Stimulated activated CD8-positive, alpha-beta memory T cell treated with anti-CD3 and anti-CD28 coated beads, Interleukin-2, amount 100 ng/mL, for 48 hours (primary cell): ENCODE data around the gene POU2F1.
"Not testable (repeated sequence)": the region's sequence is repeated elsewhere in the genome, so short reads cannot be mapped to it uniquely, and the experiment has no call there.

Source experiments
- DNase-seq, 2 donors: peaks; one replicate each; pipeline ENCODE4 v3.0.0-alpha.2; 2020; ENCODE audit warnings: low read depth in 2 of 2

Gene POU2F1

DNA sequence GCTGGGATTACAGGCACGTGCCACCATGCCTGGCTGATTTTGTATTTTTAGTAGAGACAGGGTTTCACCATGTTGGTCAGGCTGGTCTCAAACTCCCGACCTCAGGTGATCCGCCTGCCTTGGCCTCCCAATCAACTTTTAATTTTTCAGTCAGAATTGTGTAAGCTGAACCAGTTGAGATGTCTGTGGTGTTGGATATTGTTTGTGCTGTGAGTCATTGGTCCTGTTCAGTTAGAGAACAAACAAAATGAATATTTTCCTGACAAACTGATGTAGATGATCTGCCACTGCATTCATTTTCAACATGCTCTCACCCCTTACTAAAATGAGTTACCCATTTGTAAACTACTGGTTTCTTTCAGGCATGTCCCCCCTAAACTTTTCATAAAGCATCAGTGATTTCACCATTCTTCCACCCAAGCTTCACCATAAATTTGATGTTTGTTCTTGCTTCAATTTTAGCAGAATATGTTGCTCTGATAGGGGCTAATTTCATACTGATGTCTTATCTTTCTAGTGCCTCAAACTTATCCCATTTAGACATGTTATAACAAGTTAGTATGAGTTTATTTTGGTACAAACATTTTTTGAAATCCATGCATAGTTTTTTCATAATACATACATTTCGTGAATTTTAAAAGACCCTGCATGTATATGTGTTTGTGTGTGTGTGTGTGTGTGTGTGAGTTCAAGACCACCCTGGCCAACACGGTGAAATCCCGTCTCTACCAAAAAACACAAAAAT is 15.2 kb upstream of the POU2F1 start:
- not testable (repeated sequence) for DNase-seq

DNA sequence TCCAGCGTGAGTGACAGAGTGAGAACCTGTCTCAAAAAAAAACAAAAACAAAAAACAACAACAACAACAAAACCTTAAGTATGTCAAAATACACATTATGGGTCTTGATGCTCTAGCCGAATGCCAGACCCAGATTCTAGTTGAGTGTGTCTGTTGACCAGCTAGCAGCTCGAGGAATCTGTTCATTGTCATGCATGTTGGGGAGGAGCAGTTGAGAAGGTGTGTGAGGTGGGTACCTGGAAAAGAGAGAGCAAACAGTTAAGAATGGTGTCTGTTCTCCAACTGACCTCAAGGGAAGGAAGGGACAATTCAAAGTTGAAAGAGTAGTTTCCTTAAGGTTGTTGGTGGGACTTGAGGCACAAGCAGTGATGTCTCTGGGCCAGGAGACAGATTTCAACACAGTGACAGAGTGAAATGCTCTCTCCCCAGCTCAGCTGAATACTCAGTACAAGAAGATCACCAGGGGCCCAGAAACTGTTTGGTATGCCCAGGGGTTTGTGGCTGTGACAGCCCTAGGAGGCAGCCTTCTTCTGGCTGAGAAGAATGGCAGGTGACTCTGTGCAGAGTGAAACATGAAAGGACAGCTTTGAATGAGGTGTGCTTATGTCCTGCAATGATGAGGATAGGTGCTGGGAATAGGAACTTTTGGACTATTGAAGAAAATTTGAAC is 14.4 kb upstream of the POU2F1 start:
- DNase-seq = no peak

DNA sequence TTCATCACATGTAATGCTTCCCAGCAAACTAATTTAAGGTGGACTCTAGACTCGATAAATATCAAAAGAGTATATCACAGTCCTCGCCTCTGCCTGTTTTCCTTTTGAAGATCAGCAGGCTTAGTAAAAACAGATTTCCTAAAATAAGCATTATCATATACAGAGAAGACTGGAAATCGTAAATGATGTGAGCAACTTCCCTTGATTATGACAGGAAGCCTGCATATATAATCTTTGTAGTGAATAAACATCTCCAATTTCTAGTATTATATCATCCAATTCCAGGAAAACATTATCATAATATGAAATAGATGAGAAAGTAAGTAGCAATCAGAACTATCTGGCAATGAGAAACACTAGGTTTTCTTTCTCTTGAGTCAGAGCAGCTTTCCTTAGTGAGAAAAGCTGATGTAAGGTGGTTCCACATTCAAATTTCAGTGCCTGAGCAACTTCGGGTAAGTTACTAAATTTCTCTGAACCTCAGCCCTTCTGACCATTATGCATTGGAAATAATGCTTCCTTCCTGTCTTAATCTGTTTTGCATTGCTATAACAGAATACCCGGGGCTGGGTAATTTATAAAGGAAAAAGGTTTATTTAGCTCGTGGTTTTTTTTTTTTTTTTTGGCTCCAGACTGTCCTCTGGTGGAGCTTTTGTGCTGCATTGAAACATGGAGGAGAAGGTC is 12.6 kb upstream of the POU2F1 start:
- DNase-seq = no peak

DNA sequence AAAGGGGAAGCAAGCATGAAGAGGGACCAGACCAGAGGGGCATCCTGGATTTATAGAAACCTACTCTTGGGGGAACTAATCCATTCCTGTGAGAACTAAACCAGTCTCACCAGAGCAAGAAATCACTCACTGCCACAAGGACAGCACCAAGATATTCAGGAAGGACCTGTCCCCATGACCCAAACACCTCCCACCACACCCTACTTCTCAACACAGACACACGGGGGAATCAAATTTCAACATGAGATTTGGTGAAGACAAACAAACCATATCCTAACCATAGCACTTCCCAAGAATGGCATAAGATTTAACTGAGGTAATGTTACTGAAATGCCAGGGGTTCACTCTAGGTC is 12.1 kb upstream of the POU2F1 start:
- DNase-seq = no peak

- DNase-seq = no peak
Measured at GRCh38 chr1:167209044-167209443, 11.6 kb upstream of the POU2F1 start.

DNA sequence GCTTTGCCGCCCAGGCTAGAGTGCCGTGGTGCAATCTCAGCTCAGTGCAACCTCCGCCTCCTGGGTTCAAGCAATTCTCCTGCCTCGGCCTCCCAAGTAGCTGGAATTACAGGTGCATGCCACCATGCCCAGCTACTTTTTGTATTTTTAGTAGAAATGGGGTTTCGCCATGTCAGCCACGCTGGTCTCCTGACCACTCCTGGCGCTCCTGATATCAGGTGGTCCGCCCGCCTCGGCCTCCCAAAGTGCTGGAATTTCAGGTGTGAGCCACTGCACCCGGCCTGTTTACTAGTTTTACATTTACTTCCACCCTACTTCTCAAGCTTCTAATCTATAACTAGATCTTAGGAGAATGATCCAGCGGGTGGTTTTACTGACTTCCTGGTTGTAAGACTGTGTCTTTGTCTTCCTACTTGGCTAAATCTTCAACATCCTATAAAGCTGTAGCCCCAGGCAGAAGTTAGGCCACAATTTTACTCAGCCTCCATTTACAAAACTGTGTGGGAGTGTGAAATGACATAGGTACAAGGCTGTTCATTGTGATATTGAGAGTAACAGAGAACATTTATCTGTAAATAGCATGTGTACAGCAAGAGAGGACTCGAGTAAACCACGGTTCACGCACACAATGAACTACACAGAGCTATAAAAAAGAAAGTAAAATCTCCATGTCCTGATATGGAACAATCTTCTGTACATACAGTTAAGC is 9.6 kb upstream of the POU2F1 start:
- DNase-seq = no peak

GRCh38 chr1:167212025-167212424 is 8.7 kb upstream of the POU2F1 start:
- no peak for DNase-seq

DNA sequence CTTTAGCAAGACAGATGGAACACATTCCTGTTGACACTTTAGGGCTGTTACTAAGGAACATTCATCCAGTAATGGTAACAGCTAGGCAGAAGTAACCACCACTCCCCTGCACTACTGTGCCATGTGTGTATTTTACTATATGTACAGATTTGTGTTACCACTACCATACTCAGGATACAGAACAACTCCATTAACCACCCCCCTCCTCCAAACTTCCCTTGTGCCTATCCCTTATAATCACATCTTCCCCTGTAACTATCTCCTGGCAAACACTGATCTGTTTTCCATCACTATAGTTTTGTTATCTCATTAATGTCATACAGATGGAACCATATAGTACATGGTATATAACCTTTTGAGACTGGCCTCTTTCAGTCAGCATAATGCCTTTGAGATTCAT is 3.9 kb upstream of the POU2F1 start:
- no peak for DNase-seq

DNA sequence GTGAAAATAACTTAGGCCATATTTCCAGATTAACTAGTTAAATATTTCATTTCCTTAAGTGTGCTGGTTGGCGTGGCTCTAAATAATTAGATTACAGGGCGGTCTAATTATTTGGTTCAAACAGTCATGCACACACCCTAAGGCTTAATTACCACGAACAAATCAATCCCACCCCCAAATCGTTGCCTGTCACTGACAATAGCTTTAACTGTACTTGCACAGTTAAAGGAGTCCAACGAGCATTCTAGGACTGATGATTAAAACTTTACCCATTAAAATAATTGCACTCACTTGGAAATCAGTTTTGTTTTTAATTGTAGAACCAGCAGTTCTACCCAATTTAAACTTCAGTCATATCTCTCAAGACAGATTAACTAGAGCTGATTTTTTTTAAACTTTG is 1.5 kb upstream of the POU2F1 start:
- no peak for DNase-seq

DNA sequence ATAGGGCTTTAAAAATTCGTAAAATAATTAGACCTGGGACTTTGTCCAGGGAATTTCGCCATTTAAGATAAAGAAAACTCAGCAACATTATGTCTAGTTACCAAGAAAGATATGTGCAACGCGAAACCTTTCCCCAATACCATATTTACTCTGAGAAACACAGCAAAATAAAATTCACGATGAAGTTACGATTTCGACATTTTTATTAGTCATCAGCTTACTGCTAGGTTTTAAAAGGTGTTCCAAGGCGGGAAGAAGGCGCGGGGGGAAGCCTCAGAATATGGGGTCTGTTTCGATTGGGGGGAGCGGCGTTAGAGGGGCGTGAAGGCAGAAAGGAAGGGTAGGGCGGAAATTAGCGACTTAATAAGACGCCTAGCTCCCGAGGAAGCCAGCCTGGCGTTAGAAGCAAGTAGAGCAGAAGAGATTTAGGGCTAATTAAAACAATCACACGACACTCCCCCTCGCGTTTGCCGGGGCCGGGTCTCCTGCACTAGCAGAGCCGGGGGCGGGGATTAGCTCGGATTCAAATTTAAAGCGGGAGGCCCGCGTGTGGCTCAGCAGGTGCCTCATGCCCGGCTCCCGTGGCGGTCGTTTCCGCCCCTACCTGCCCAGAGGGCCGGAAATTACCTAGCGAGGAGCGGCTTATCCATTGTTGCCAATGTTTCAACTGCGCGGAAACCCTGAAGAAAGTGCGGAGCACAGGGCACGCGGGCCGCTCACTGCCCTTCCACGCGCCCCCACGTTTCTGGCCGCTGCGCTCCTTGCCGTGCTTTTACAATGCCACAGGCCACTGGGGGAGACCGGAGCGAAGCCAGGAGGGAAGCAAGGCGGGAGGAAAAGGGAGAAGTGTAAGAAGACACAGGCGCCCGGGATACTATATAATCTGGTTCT is 795 bp upstream of the POU2F1 start:
- DNase-seq = peak; percentile 81 to 83

DNA sequence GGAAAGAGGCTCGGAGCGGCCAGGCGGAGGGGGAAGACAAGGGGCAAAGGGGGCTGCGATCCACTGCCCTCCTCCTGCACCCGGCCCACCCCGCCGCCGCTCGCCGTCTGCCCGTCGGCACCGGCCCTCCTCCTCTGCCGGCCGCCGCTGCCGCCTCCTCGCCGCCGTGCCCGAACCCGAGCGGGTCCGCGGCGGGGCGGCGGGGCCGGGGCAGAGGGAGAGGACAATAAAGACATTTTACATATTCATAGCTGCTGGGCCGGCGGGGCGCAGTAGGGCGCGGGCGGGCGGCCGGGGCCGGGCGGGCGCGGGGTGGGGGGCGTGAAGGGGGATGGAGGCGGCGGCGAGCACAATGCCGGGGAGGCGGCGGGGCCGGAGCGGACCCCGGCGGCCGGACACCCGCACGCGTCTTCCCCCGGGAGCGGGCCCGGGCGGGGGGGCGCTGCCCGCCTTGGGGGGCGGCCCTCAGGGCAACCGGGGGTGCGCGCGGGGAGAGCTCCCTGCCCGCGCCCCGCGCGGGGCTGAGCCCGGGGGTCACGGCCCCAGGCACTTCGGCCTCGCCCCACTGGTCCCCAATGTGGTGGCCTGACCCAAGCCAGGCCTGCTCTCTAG is 546 bp downstream of the POU2F1 start:
- peak in 1 of 2 donors; percentile 19 for DNase-seq

DNA sequence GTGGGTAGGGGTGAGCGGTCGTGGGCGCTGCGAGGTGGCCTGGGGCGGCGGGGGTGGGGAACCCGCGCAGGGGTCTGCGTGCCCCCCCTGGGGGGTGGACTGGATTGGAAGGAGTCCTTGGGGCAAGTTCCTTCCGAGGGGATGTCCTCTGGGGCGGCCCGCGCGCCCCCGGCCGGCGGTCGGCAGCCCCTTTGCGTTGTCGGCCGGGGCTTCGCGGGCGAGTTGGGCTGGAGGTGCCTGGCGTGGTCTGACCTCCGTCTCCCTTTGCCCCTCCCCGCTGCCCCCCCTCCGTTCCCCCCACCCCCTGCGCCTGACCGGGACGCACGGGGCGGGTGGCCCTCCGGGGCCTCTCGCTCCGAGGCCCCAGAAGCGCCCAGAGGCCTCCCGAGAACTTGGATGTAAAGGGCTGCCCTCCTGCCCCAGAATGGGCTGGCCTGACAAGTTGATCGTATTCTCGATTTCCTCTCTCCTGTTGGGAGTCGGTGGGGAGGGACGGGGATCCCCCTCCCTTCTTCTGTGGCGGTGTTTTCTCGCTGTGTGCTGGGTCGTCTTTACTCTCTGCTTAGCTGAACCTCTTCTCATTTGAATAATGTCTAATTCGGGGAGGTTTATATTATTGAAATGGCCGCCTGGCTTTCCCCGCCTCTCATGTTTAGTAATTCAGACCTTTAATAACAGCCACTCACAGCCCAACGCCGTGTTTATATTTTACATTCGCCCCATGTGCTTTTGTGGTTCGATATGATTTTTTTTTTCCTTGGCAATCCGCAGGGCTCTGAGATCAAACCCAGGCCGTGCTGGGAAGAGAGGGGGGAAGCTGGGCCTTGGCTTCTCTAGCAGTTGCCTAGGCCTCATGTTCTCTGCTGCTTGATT is 1.3 kb downstream of the POU2F1 start:
- peak; percentile 40 to 55 for DNase-seq

GRCh38 chr1:167223144-167224103 is 2.7 kb downstream of the POU2F1 start:
- DNase-seq = no peak

GRCh38 chr1:167224734-167225235 is 4.1 kb downstream of the POU2F1 start:
- not testable (repeated sequence) for DNase-seq

- DNase-seq = no peak
Measured at GRCh38 chr1:167225920-167226319, 5.2 kb downstream of the POU2F1 start.

DNA sequence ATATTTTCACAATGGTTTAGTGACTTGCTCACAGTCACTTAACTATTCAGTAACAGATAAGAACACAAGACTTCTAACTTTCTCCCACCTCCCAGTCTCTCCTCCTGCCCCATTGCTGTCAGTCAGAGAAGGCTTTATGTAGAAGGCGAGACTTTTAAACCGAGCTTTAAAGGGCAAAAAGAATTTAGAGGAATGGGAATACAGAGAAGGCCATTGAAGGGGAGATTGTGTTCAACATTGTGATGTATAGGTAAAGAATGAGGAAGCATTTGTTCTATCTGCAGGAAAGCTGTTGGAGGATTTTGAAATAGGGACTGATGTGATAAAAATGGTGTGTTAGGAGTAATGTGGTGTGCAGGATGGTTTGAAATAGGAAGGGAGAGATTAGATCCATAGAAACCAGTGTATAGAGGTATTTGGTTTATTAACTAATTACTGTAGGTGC is 7.3 kb downstream of the POU2F1 start:
- no peak for DNase-seq

GRCh38 chr1:167229719-167230385 is 9.2 kb downstream of the POU2F1 start:
- no peak for DNase-seq

DNA sequence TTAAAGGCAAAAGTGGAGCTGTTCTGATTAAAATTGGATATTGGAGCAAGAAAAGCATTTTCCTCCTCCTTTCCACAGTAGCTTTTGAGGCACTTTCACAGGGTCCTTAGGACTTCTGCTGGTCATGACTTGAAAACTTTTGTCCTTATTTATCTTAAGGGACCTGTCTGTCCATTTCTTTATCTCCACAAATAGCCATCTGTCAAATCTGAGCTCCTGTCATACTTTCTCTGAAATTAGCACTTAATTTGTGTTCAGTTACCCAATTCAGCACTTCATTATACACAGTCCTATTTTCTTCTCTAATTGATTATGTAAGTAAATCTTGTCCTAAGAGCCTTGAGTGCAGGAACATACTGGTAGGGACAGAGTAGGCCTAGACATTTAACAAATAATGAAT is 9.8 kb downstream of the POU2F1 start:
- no peak for DNase-seq
